Tibial artery (tissue), 4 donors: ENCODE measurements around the gene CES2.

Experiments used
- DNase-seq, 2 donors: peaks; one replicate each; pipeline ENCODE4 v3.0.0-alpha.2; 2019
- H3K27ac ChIP-seq, 2 donors: fragments of 200-600 bp; sonication (generic) in 1 of 2; 1 replicate in 1 of 2; 2 replicates in 1 of 2; pipeline ENCODE4 v1.5.1; 2018 to 2019; ENCODE audit warnings: mild to moderate bottlenecking in 1 of 2
- H3K27me3 ChIP-seq, 2 donors: fragments of 200-600 bp; sonication (generic) in 1 of 2; one replicate each; pipeline versions ENCODE4 v1.5.1 to v1.6.0; 2016 to 2019
- H3K36me3 ChIP-seq, 3 donors: fragments of 200-600 bp; sonication (generic) in 2 of 3; one replicate each; pipeline ENCODE4 v1.5.1; 2016 to 2019; ENCODE audit warnings: mild to moderate bottlenecking in 2 of 3
- H3K4me1 ChIP-seq, 4 donors: fragments of 200-600 bp; sonication (generic) in 2 of 4; 1 replicate in 3 of 4; 2 replicates in 1 of 4; pipeline ENCODE4 v1.5.1; 2016 to 2019
- H3K4me3 ChIP-seq, 2 donors: fragments of 200-600 bp; sonication (generic) in 1 of 2; 1 replicate in 1 of 2; 2 replicates in 1 of 2; pipeline ENCODE4 v1.5.1; 2018 to 2019; ENCODE audit warnings: mild to moderate bottlenecking in 2 of 2
- H3K9me3 ChIP-seq, 3 donors: fragments of 200-600 bp; sonication (generic) in 1 of 3; one replicate each; pipeline ENCODE4 v1.5.1; 2016 to 2019
- intact Hi-C: fragments of 100-400 bp; cut with DNase I; formaldehyde crosslinking; loops from one replicate; pipeline ENCODE4 v1.15.0; 2023; ENCODE audit warnings: low total_unique reads
- TF ChIP-seq, protein P1 (sequence below), 2 experiments: fragments of 200-600 bp in 1 of 2; fragments of 450-650 bp in 1 of 2; IDR thresholded peaks; one replicate each; pipeline ENCODE4 v1.5.1; 2017 to 2019; ENCODE audit warnings: antibody characterized with exemption in 2 of 2, mild to moderate bottlenecking in 1 of 2, moderate library complexity in 1 of 2

Gene CES2

DNA sequence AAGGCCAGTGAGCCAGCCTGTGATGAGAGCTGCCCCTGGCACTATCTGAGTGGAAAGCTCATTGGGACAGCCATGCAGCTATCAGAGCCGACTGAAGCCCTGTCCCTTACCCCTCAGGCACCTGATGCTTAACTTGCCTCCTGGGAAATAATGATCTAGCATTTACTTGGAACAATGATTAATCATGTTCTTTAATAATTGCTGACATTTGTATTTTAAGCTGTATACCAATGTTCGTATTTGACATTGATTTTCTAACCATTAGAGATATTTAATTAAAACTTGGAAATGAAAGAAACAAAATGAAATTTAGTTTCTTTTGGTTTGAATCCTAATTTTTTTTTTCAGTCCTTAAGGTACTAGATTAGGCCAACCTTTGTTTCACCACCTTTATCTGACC is 44.5 kb upstream of the CES2 start:
- intact Hi-C loops: no loop called here
- no peak for DNase-seq
- H3K36me3 ChIP-seq: peaks cover 0 to 7% (median 3%) of the 10 kb centered on the region in 3 donors

GRCh38 chr16:66891360-66891759 is 44.0 kb upstream of the CES2 start:
- DNase-seq: no peak
- Histone ChIP-seq H3K27me3 (no peaks in the 10 kb centered on the region), H3K27ac (no peak overlapping the region), H3K4me1 (peaks cover 0 to 20% (median 11%) of the 10 kb centered on the region in 4 donors), H3K36me3 (peaks cover 0 to 6% (median 3%) of the 10 kb centered on the region in 3 donors), H3K9me3 (no peaks in the 10 kb centered on the region), H3K4me3 (no peak overlapping the region)
- intact Hi-C loops: no loop called here
- TF ChIP-seq, protein P1, sequence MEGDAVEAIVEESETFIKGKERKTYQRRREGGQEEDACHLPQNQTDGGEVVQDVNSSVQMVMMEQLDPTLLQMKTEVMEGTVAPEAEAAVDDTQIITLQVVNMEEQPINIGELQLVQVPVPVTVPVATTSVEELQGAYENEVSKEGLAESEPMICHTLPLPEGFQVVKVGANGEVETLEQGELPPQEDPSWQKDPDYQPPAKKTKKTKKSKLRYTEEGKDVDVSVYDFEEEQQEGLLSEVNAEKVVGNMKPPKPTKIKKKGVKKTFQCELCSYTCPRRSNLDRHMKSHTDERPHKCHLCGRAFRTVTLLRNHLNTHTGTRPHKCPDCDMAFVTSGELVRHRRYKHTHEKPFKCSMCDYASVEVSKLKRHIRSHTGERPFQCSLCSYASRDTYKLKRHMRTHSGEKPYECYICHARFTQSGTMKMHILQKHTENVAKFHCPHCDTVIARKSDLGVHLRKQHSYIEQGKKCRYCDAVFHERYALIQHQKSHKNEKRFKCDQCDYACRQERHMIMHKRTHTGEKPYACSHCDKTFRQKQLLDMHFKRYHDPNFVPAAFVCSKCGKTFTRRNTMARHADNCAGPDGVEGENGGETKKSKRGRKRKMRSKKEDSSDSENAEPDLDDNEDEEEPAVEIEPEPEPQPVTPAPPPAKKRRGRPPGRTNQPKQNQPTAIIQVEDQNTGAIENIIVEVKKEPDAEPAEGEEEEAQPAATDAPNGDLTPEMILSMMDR (IDR thresholded peaks at IDR 0.05): no peak

More for the DNA sequence above, 44.5 kb upstream of the CES2 start:
- Histone ChIP-seq H3K4me3 (no peak overlapping the region), H3K4me1 (peaks cover 0 to 20% (median 6%) of the 10 kb centered on the region in 4 donors), H3K27me3 (no peaks in the 10 kb centered on the region), H3K27ac (no peak overlapping the region), H3K9me3 (no peaks in the 10 kb centered on the region)
- TF ChIP-seq, protein P1 (IDR thresholded peaks at IDR 0.05): no peak

DNA sequence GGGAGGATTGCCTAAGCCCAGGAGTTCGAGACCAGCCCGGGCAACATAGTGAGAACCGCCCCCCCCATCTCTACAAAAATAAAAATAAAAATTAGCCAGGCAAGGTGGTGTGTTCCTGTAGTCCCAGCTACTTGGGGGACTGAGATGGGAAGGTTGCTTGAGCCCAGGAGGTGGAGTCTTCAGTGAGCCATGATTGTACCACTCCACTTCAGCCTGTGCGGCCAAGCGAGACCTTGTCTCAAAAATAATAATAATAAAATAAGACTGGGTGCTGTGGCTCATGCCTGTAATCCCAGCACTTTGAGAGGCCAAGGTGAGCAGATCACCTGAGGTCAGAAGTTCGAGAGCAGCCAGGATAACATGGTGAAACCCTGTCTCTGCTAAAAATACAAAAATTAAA is 43.5 kb upstream of the CES2 start:
- TF ChIP-seq, protein P1 (IDR thresholded peaks at IDR 0.05): no peak
- Histone ChIP-seq H3K4me1 (peaks cover 0 to 20% (median 12%) of the 10 kb centered on the region in 4 donors), H3K27ac (no peak overlapping the region), H3K9me3 (no peaks in the 10 kb centered on the region), H3K27me3 (no peaks in the 10 kb centered on the region), H3K4me3 (no peak overlapping the region), H3K36me3 (peaks cover 0 to 6% (median 0%) of the 10 kb centered on the region in 3 donors)
- intact Hi-C loops: no loop called here
- DNase-seq: no peak

- TF ChIP-seq, protein P1 (IDR thresholded peaks at IDR 0.05): no peak
- intact Hi-C loops: loop anchor here (2.0 kb wide), 1 partner anchor 41 kb away; the partner anchor contains the start of genes CES2 and CIAO2B
- H3K9me3 ChIP-seq: no peaks in the 10 kb centered on the region
- H3K27ac ChIP-seq: no peak overlapping the region
- no peaks in the 10 kb centered on the region for H3K27me3 ChIP-seq
- H3K4me1 ChIP-seq: peaks cover 5 to 40% (median 28%) of the 10 kb centered on the region in 4 donors
- DNase-seq: no peak
- no peak overlapping the region for H3K4me3 ChIP-seq
- H3K36me3 ChIP-seq: peaks cover 0 to 6% (median 0%) of the 10 kb centered on the region in 3 donors
These were observed 41.3 kb upstream of the CES2 start for GRCh38 chr16:66894055-66894454.

DNA sequence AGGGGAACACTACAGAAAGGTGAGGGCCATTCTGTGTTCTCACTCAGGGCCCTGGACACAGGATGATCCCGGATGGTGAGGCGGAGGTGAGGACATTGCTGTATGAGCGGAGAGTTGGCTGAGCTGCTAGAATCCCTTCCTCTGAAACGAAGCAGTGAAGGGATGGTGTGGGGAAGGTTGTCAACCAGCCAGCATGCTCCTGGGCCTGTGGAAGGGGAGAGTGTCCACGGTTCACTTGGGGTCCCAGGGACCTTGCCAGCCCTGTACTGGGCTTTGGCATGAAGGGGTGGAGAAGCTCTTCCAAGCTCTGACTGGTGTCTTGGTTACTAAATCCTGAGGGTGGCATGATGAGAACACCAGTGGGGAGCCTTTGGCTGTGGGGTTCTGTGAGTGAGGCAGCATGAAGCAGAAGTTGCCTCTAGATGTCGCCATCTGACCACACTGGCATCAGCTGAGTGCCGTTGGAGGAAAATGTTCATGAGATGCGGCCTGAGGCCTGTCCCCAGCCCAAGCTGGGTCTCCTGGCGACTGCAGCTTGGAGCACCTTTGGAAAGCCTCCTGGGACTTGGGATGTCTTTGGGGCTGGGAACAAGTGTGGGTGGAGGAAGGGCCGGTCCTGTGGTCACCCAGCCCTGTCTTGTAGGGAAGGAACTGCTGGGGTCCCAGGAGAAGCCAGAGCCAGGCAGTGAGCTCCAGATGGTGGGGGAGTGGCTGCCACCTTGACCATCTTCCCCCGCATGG is 40.2 kb upstream of the CES2 start:
- no peaks in the 10 kb centered on the region for H3K36me3 ChIP-seq
- H3K4me3 ChIP-seq: no peak overlapping the region
- no peaks in the 10 kb centered on the region for H3K27me3 ChIP-seq
- no peaks in the 10 kb centered on the region for H3K9me3 ChIP-seq
- DNase-seq: peak; percentile 70 to 80
- peak overlapping the region; percentile 86 to 91 for H3K27ac ChIP-seq
- TF ChIP-seq, protein P1 (IDR thresholded peaks at IDR 0.05): peak; percentile 82 to 96
- peaks cover 10 to 51% (median 39%) of the 10 kb centered on the region in 4 donors for H3K4me1 ChIP-seq
- intact Hi-C loops: loop anchor here (2.0 kb wide), 1 partner anchor 40 kb away; the partner anchor contains the start of genes CES2 and CIAO2B
